Jurkat, Clone E6-1 (cell line): ENCODE data around the gene MAP3K4.

Experiments used
- DNase-seq: peaks from one replicate; pipeline ENCODE4 v3.0.0-alpha.2; 2011; ENCODE audit warnings: low read depth, low spot score
- H3K4me3 ChIP-seq: 2 replicates; pipeline ENCODE4 v1.5.1; 2011; ENCODE audit warnings: mild to moderate bottlenecking, low read length, control low read depth, moderate library complexity

MAP3K4 gene

DNA sequence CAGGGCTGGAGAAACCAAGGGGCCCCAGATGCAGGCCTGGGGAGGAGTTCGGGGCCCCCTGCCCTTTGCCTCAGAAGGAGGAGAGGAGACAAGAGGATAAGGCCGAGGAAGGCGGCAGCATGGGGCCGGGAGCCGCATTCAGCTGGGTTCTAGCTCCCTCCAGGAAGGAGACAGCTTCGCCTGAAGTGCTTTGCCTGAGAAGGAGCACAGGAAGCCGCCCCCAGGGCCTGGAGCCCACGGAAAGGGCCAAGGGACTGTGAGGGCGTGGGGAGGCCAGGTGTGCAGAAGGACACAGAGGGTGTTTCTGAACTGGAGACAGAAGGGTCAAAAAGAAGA is 160.9 kb downstream of the MAP3K4 start:
- DNase-seq = no peak
- H3K4me3 ChIP-seq = no peak overlapping the region

DNA sequence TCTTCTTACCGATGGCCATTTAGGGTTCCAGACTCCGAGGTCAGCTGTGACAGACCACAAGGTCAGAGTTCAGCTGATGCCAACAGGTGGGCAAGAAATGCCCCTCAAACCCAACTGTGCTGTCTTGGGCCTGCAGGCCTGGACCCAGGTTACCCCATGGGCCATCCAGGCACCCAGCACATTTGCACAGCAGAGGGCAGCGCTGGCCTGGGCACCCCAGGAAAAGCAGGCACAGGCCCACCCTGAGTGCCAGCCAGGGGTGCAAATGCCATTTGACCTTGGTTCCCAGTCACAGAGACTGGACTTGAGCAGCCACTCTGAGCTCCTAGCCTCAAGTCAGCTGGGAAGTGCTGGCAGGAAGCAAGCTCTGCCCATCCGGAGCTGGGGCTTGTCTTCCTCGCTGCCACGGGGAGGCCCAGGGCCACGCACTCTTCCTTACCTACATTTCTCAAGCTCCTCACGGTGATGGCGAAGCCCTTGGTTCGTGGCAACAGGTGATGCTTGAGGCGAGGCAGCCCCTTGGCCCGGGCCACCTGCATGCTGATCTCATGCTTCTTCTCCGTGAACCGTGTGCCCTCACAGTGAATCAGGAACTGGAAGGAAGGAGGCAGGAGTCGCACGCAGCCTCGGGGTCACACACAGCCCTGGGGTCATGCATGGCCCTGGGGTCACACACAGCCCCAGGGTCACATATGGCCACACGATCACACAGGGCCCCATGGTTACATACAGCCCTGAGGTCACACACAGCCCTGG is 161.5 kb downstream of the MAP3K4 start:
- H3K4me3 ChIP-seq = no peak overlapping the region
- no peak for DNase-seq

DNA sequence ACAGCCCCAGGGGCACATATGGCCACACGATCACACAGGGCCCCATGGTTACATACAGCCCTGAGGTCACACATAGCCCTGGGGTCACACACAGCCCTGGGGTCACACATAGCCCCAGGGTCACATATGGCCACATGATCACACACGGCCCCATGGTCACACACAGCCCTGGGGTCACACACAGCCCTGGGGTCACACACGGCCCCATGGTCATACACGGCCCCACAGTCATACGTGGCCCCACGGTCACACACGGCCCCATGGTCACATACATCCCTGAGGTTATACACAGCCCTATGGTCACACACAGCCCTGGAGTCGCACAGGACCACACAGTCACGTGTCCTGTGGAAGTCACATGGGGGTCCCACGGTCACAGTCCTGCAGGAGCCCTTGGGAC is 162.2 kb downstream of the MAP3K4 start:
- no peak for DNase-seq
- no peak overlapping the region for H3K4me3 ChIP-seq

DNA sequence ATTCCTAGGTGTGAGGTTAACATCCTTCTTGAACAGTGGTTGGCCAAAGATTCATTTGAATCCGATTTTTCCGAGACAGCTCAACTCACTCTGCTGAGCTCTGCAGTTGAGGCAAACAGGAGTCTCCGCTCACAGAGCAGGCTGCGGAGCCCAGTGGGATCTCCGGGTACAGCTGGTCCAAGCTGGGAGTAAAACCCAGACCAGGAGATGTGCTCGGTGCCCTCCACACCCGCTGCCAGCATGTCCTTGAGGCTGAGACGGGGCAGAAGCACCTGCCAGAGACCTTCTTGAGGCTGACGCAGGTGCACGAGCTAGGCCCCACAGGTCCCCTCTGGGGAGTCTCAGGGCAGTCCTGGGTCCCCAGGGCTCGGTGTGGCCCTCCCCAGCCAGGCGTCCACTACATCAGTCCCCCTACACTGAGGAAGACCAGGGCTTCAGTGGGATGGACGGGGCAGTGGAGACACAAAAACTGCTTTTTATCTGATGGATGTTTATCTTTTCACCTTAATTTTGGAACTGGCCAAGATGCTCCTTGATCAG is 163.3 kb downstream of the MAP3K4 start:
- no peak overlapping the region for H3K4me3 ChIP-seq
- DNase-seq = no peak

DNA sequence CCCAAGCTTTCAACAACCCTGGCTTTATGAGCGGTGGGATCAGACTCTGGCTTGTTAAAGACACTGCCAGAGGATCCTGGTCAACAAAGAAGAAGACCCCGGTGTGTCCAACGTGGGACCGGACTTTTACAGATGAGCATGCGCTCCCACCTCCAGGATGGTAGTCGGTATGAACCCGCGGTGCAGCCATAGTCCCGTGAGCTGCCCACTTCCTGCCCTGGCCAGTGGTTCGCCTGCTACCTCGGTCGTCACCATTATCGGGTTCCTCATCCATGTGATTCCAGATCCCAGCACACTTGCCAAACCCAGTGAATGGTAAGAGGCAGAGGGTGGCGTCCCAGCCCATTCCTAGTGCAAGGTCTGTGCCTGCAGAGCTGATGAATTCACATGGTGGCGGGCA is 169.6 kb downstream of the MAP3K4 start:
- DNase-seq = no peak
- H3K4me3 ChIP-seq = no peak overlapping the region

DNA sequence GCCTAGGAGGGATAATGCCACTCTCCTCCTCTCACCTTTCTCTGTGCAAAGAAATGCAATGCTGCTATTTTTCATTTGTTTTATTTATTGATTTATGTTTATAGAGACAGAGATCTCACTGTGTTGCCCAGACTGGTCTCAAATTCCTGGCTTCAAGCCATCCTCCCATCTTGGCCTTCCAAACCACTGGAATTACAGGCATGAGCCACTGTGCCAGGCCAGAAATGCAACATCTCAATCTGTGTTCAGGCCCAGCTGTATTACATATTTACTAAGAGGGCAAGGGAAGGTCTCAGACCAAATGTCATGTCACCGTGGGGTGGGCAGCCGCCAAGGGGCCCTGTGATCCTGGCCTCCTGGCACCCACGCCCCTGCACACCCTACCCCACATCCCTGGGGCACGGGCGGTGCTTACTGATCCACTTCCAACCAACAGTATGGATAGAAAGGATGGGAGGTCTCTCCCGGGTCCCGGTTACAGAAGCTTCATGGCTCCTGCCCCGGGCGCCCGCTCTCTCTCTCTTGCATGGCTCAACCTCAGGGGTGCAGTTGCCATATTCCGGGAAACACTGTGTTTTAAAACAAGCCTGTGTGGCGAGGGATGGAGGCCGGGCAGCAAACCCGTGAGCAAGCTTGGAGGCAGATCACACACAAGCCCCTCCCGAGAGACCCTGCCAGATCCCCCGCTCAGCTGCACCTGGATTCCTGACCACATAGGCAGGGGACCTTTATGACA is 170.5 kb downstream of the MAP3K4 start:
- H3K4me3 ChIP-seq = no peak overlapping the region
- DNase-seq = no peak

DNA sequence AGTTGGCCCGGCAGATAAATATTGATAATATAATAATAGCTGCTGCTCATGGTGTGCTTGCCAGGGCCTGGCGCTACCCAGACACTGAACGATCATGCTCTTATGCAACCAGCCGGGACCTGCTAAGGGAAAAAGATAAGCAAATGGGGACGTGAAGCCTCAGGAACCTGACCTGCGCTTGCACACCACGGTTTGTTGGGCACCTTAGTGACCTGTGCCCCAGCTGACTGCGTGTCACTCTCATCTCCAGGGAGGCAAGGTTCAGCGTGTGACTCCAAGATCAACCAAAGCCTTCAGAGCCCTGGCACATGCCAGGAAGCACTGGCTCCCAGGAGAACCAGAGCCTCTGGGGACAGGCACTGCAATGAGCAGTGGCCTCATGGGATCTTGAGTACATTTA is 171.2 kb downstream of the MAP3K4 start:
- no peak for DNase-seq
- H3K4me3 ChIP-seq = no peak overlapping the region

DNA sequence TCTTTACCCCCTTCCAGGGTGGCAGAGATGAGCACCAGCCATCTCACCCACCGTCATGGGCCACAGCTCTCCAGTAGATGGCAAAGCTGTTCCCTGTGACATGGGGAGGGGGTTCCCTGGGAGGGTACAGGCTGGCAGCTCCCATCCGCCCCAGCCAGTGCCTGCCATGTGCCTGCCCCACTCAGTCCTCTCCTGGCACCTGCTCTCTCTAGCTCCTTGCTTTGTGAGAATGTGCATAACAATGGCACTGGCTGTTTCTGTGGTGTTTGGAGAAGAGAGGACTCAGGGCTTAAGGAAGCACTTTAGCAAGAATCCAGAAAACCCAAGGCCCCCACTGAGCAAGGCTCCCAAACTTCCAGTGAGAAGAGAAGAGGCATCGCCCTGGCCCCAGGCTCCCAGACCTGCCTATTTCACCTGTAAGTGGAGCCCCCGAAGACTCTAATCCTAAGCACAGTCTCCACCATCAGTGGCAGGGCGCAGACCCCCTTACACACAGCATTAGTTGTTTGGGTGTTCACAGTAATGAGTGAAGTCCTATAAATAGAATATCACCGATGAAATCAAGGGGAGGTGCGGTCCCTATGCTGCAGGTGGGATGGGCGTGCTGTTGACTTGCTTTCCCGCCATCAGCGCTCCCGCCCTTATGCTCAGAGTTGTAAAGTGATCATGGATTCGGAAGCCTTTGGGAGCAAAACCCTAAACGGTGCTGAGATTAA is 172.1 kb downstream of the MAP3K4 start:
- H3K4me3 ChIP-seq = no peak overlapping the region
- DNase-seq = no peak

DNA sequence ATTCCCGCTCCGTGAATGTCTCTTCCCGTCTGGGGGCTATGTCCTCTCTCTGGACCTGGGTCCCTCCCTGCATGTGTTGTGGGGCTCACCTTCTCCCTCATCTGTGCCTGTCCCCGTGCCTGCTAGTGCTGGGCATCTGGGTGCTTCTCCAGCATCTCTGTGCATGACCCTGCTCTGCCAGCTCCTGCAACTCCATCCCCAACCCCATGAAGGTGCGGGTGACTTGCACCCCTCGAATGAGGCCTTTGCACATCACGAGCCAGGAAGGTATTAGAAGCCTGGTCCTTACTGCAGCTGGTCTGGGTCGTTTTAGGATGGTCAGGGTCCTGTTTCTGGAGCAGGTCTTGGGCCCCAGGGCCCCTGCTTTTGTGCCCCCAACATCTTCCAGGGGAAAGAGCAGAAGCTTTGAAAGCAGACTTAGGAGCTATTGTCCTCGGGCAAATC is 172.6 kb downstream of the MAP3K4 start:
- no peak overlapping the region for H3K4me3 ChIP-seq
- no peak for DNase-seq

DNA sequence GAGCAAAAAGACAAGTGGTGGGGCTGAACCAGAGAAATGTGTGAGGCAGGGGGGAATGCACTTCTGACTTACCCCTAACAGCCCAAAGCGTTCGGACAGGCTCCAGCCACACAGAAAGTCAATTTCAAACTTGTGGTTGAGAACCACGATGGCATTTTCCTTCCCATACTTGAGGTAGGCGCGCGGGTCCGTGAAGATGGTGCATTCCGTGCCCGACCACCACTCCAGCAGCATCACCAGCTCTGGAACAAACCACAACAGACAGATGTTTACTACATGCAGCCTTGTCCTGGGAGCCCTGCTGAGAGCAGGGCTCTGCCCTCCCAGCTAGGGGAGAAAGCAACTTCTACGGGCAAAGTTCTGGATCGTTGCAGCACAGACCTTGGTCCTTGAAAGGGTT is 174.6 kb downstream of the MAP3K4 start:
- no peak for DNase-seq

DNA sequence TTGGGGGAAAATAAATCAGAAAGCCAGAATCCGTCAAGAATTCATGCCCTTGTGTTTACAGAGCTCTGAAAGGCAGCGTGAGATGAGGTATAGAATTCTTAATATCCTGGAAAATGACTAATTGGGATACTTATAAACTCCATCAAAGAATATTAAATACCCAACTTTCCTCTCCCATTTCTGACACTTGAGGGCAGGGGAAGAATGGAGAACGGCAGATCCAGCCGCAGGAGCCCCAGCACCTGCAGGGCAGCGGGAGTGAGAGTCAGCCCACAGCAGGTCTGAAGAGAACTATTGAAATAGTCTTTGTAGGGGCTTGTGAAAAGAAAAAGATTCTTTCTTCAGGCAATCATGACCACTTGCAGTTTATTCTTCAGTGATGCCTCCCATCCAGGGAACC is 175.1 kb downstream of the MAP3K4 start:
- no peak overlapping the region for H3K4me3 ChIP-seq
- no peak for DNase-seq

More for the DNA sequence above, 174.6 kb downstream of the MAP3K4 start:
- no peak overlapping the region for H3K4me3 ChIP-seq
